Renal pelvis (tissue), 4 donors: ENCODE results near the gene SNX24. TPM values are rescaled to one million over a fixed set of nuclear protein-coding genes. Genes with fewer than 3 reads are reported as not detected.
"Not testable (repeated sequence)": the region's sequence is repeated elsewhere in the genome, so short reads cannot be mapped to it uniquely, and the experiment has no call there.

ENCODE experiments used
- DNase-seq: peaks from one replicate; pipeline ENCODE4 v3.0.0-alpha.2; 2013
- polyA plus RNA-seq, 3 donors: library from polyadenylated mRNA; unstranded; fragments of 120-200 nt; gene quantifications; one replicate each; pipeline ENCODE4 v1.2.1, GENCODE V29; 2013; ENCODE audit not compliant: insufficient read length in 3 of 3

The SNX24 gene
- polyA plus RNA-seq, 3 donors, result 19.9 to 27.6 (median 26.1) TPM

- no peak for DNase-seq
Observed at GRCh38 chr5:122959740-122960445, 114.5 kb downstream of the SNX24 start.

DNA sequence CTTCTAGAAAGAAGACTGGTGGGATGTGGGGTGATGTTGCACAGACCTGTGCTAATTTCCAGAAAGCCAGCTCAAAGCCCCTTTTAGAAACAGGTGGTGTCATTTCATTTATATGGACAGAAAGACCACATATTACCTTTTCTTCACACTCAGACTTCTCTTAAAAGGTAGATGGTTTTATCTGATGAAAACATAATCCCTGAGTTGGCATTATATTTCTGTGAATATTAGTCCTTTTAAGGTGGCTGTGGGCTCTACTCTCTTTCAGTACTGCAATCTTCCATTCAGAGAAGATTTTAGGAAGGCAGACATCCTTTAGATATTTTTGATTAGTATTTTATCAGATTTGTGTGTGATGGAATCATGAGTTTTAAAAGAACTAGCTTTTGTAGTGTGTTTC lies 117.9 kb downstream of the SNX24 start:
- DNase-seq, result no peak

- no peak for DNase-seq
Observed at GRCh38 chr5:122965111-122965510, 119.7 kb downstream of the SNX24 start.

DNA sequence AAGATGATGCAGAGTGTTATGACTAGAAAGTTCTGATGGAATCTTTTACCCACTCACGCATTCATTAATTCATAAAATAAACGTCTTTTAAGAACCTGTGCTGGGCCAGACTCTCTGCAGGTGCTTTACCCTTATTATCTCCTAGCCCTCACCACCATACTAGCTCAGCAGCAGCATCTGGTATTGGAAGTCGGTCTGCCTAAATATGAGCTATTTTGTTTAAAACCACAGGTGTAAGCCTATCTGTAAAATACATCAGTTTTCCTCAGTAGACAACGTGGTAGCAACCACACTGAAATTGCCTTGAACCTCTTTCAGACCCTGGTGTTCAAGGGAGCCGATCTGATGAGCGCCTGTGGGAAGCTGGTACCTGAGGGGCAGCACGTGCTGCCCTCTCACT lies 121.7 kb downstream of the SNX24 start:
- no peak for DNase-seq

- no peak for DNase-seq
Observed at GRCh38 chr5:122967625-122968024, 122.2 kb downstream of the SNX24 start.

DNA sequence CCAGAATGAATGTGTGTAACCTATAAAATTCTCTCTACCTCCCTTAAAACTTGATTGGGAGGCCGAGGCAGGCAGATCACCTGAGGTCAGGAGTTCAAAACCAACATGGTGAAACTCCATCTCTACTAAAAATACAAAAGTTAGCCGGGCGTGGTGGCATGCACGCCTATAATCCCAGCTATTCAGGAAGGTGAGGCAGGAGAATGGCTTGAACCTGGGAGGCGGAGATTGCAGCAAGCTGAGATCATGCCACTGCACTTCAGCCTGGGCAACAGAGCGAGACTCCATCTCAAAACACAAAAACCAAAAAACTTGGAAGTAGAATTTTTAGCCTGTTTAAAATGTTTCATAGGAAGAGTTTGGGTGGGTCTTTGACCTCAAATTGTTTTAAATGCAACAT lies 122.6 kb downstream of the SNX24 start:
- DNase-seq, result not testable (repeated sequence)

- no peak for DNase-seq
Observed at GRCh38 chr5:122971333-122971732, 125.9 kb downstream of the SNX24 start.

GRCh38 chr5:122972877-122973276 lies 127.5 kb downstream of the SNX24 start:
- no peak for DNase-seq

- DNase-seq, result not testable (repeated sequence)
Observed at GRCh38 chr5:122973759-122974158, 128.3 kb downstream of the SNX24 start.

- not testable (repeated sequence) for DNase-seq
Observed at GRCh38 chr5:122974251-122974650, 128.8 kb downstream of the SNX24 start.

DNA sequence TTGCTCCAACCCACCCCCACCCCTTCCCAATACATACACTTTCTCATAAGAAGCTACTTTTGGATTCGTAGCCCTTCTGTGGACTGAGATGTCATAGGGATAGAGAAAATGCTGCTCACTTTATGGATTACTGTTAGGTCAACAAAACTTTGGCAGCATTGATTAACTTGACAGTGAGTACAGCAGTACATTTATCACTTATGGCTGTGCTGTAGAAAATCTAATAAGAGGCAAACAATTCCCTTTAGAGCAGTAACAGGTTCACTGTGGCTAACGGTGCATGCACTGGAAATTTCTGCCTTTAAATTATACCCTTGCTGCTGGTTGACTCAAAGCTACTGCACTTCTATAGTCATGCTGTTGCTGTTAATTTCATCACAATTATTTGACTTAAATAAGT lies 131.9 kb downstream of the SNX24 start:
- no peak for DNase-seq

- no peak for DNase-seq
Observed at GRCh38 chr5:122978068-122978467, 132.7 kb downstream of the SNX24 start.

- no peak for DNase-seq
Observed at GRCh38 chr5:122978644-122979297, 133.4 kb downstream of the SNX24 start.

- DNase-seq, result no peak
Observed at GRCh38 chr5:122981846-122982245, 136.4 kb downstream of the SNX24 start.

GRCh38 chr5:122982376-122982775 lies 137.0 kb downstream of the SNX24 start:
- DNase-seq, result no peak

DNA sequence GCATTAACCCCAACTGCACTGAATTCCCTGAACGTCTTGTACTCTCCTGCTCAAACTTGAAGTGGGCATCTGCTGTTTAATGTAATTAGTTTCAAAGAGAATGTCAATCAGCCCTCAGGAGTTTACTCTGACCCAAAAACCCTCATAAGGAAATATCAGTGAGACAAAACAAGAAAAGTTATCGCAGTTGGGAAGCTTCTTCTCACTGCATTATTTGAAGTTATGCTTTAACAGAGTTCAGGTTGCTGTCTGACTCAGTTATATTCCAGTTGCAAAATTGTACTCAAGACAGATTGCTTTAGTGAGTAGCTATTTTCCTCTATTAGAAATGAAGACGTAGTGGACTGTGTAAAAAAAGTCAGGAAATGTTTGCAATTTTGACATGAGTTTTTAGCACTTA lies 139.0 kb downstream of the SNX24 start:
- DNase-seq, result no peak

DNA sequence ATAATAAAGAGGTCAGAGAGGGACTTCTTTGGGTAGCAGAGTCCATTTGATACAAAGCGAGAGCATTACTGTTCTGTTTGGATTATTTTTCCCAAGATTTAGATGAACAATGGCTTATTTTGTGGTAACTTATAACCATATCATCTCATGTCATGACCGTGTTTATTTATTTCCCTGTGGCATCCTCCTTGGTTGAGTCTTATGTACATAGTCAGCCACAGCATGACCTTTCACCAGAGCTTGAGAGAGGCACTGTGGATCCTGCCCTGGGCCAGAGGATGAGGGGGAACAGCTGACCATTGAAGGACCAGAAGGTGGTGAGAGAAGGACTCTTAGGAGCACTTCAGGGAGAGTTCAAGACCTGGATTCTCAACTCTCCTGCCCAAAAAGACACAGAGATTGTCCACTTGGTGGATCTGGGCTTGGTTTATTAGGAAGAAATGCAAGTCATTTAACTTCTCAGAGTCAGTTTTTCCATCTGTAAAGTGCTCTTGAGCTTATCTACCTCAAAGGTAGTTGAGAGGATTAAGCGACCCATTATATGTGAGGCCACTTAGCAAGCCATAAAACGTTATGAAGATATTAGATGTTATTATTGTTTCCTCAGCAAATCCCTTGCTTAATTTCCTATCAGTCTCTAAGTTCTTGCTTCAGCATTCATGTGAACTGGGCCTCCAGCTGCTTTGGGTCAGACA lies 139.7 kb downstream of the SNX24 start:
- DNase-seq, result no peak

DNA sequence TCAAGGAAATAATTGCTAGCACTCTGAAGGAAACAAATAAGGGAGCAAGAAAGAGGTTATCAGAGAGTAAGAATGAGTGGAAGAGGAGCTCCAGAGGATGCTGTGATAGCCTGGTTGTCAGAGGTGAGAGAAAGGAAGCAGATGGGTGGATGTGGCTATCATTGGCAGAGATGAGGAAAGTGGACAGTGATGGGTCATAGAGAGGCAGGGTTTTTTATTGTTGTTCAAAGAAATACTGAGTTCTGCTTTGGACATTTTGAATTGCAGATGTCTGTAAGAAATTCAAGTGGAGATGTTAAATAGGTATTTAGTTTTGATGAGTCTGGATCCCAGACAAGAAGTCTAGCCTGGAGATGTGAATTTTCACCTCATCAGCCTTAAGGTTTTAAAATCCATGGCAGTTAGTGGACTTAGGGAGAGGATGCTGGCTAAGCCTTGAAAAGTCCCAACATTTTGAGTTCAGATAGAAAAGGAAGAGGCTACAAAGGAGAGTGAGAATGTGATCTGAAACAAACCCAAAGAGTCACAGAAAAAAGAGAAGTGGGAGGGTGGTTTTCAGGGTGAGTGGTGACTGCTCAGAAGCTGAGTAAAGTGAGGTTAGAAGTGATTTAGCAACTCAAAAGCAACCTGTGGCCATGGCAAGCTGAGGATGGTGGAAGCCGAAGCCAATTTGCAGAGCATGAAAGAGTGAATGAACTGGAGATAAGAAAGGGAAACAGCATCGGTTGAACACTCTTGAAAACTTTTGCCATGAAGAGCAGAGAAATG lies 140.7 kb downstream of the SNX24 start:
- no peak for DNase-seq

- no peak for DNase-seq
Observed at GRCh38 chr5:122996091-122996490, 150.7 kb downstream of the SNX24 start.

DNA sequence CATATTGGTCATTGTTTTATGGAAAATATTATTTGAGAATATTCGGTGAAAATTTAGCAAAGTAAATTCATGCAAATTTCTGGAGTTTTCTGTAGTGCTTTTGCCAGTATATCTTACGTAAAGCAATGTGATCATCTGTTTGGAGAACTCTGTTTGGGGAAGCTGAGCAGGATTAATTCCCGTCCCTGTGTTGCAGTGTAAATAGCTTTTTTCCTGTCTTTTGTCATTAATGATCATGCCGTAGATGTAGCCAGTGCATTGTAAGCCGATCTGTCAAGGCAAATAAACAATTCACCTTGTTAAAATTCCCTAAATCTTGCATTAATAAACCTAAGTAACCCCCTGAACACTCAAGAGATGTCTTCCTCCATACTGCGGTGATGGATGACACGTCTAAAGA lies 151.9 kb downstream of the SNX24 start:
- DNase-seq, result no peak

DNA sequence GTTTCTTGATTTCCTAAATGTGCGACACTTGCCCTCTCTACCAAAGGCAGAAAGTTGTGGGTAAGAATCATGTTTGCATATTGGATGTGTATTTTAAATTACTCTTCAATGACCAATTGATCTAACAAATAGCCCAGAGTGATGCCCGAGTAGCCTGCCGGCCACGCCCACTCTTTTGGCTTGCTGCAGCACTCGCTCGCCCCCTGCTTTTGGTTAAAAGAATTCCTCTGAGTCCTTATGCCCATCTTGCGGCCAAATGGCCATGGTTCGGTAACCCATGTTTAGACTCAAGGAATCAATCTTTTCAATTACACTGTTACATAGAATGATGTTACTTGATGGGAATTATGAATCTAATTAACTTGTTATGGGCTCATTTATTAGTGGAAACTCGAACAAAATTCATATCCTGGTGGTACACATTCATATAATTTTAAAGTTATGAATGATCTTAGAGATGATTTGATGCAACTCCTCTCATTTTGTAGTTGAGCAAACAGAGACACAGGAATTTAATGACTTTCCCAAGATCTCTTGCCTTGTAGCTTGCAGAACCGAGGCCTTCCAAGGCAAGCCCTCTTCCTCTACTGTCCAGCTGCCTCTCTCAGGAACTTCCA lies 154.6 kb downstream of the SNX24 start:
- no peak for DNase-seq

- DNase-seq, result no peak
Observed at GRCh38 chr5:123000731-123001130, 155.3 kb downstream of the SNX24 start.
